ENCODE data around the gene COX20.

Gene COX20, protein sequence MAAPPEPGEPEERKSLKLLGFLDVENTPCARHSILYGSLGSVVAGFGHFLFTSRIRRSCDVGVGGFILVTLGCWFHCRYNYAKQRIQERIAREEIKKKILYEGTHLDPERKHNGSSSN

DNA sequence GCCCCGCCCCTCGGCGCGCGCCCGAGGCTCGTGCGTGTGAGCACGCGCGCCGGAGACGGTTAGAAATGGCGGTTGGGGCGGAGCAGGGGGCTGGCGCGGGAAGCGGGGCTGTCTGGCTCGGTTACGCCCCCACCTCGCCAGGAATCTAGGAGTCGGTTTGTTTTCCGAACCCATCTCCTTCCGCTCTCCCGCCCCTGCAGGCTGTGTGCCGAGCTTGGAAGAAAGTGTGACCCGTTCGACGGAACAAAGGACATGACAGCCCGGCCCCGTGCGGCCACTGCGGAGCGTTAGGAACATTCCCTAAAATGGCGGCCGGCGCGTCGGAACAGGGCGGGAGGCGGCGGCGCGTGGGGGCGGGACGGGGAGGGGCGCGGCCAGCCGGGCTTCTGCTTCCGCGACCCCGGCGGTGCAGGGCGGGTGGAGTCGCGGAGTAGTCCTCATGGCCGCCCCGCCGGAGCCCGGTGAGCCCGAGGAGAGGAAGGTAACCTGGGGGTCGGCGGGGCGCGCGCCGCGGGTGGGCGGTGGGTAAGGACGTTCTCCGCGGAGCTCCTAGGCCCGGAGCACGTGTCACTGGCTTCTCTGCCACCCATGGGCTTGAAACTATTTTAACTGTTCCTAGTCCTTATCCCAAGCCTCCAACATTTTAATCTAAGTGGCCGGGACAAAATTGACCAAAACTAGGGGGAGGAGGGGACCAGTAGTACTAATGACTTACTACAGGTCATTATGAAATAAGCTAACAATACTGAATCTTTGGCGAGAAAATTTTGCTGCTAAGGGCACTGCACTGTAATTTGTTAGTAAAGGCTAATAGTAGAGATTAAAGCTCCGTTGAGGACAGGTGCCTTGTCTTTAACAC, at the start of gene COX20:
TSS of gene COX20 (plus strand) at position 383 of the 859 bp plus-strand sequence. CDS start at position 440, 57 bp downstream.
- TF ChIP-seq, protein P1, sequence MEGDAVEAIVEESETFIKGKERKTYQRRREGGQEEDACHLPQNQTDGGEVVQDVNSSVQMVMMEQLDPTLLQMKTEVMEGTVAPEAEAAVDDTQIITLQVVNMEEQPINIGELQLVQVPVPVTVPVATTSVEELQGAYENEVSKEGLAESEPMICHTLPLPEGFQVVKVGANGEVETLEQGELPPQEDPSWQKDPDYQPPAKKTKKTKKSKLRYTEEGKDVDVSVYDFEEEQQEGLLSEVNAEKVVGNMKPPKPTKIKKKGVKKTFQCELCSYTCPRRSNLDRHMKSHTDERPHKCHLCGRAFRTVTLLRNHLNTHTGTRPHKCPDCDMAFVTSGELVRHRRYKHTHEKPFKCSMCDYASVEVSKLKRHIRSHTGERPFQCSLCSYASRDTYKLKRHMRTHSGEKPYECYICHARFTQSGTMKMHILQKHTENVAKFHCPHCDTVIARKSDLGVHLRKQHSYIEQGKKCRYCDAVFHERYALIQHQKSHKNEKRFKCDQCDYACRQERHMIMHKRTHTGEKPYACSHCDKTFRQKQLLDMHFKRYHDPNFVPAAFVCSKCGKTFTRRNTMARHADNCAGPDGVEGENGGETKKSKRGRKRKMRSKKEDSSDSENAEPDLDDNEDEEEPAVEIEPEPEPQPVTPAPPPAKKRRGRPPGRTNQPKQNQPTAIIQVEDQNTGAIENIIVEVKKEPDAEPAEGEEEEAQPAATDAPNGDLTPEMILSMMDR (IDR thresholded peaks at IDR 0.05), result no peak

DNA sequence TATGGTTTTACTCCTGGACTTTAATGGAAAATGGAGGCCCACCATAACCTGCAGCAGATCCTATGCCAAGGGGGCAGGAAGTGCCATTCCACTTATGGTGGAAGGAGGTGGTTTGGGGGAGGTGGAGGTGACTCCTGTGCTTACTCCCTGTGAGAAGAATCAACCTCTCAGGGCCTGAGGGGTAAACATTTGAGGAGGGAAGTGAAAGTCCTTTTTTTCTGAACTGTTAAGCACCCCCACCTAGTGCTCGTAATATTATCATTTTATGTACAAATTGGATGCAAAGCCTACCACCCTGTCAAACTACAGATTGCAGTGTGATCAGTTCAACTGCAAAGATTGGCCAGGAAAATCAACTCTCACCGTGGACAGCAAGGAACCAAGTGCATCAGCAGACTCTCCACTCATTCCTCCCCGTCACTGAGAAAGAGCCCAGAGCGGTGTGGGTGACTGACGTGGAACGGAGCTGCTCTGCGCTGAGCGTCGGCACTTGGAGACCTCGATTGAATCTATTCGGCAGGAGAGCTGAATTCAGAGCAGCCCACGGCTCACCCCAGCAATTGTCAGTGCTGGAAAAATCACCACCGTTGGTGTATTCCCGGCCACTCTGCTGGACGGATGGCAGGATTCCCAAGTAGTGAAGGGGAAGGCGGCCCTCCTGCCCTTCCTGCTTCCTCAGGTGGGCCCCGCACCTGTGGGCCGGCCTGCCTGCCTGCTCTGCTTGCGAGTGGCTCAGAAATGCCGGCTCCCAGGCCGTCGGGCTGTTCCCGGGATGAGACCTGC, 46.8 kb upstream of the COX20 start:
- TF ChIP-seq, protein P1 (IDR thresholded peaks at IDR 0.05), result no peak

DNA sequence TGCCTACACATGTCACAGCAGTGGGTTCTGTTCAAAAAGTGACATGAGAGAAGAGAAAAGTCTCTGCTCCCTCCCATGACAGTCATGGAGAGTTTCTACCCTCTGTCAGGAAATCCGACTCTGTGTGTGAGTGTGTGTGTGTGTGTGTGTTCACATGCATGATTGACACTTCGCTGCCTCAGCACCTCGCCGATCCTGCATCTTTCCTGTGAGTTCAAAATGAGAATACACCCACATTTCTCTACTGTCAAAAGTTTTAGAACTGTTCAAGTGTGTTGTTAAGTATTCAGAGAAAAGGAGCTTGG, 46.2 kb upstream of the COX20 start:
- TF ChIP-seq, protein P1 (IDR thresholded peaks at IDR 0.05), result no peak

DNA sequence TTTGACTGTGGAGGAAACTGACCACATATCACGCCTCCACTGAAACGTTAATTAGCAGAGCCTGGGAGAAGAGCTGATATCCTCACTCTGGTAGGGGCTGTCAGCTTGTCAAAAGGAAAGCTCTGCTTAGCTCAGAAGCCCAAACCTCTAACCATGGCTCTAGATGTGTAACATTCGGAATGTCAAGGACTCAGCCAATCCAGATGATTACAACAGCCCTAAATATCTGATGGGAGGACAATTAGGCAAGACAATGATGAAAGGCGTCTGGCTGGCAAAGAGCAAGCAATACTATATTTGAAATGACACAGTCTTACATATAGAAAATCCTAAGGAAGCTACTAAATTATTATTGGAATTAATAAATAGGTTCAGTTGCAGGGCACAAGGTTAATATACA, 45.7 kb upstream of the COX20 start:
- TF ChIP-seq, protein P1 (IDR thresholded peaks at IDR 0.05), result no peak

DNA sequence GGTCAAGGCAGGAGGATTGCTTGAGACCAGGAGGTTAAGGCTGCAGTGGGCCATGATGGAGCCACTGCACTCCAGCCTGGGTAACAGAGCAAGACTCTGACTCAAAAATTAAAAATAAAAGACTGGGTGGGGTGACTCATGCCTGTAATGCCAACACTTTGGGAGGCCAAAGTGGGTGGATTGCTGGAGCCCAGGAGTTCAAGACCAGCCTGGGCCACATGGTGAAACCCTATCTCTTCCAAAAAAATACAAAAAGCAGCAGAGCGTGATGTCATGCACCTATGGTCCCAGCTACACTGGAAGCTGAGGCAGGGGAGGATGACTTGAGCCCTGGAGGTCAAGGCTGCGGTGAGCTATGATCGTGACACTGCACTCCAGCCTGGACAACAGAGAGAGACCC, 44.4 kb upstream of the COX20 start:
- TF ChIP-seq, protein P1 (IDR thresholded peaks at IDR 0.05), result no peak

DNA sequence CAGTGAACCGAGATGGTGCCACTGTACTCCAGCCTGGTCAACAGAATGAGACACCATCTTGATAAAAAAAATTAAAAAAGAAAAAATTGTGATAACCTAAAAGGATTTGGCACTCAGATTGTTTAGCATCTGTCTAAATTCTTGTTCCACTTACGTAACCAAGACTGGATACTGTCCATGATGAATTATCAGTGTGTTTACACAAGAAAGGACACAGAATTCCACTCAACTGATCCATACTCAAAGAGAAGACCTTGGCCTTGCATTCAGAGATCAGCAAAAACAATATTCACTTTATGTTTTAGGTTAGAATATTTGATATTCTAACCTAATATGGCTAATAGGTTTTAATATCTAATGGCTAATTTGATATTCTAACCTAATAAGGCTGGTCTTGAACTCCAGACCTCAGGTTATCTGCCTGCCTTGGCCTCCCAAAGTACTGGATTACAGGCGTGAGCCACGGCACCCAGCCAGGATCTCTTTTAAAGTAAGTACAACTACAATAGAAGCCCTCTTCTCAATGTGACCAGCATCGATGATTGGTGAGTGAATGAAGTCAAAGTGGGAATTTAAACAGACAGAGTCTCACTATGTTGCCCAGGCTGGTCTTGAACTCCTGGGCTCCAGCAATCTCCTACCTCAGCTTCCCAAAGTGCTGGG, 43.1 kb upstream of the COX20 start:
- TF ChIP-seq, protein P1 (IDR thresholded peaks at IDR 0.05), result no peak

DNA sequence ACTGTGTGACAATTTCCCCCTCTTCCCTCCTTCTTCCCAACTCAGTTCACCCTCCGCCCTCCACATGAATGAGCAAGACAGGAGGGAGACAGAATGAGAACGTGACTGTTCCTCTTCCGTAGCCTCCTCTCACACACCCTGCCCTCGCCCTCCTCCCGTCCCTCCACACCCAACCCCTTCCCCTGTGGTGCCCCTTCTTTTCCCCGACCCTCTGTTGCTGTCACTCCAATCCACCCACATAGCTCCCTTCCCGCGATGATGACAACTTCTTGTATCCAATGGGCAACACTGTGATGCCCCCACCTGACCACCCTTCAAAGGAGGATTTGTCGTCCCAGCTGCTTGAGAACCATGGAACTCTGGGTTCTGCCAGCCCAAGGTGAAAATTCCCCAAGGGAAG, 41.4 kb upstream of the COX20 start:
- TF ChIP-seq, protein P1 (IDR thresholded peaks at IDR 0.05), result no peak

Measured in LNCAP (cell line).